Activated CD4-positive, alpha-beta T cell treated with anti-CD3 and anti-CD28 coated beads for 36 hours (primary cell): ENCODE data around the gene BATF. TPM values are rescaled to one million over a fixed set of nuclear protein-coding genes. Genes with fewer than 3 reads are reported as not detected.

Source experiments
- ATAC-seq: fragments of 200-7000 bp; cut with Tn5 transposase; one replicate; pipeline ENCODE4 v1.10.0; 2021; ENCODE audit warnings: mild to moderate bottlenecking, moderate library complexity
- CTCF ChIA-PET: fragments of 350-600 bp; sonication (Branson Sonifier 250); formaldehyde crosslinking; loops from one replicate; lab custom pipeline; 2021; ENCODE audit warnings: antibody characterized with exemption; lab: Charles Lee
- POLR2A ChIA-PET: fragments of 350-600 bp; sonication (Branson Sonifier 250); formaldehyde crosslinking; loops from one replicate; lab custom pipeline; 2021; ENCODE audit warnings: antibody characterized with exemption, inconsistent platforms; lab: Charles Lee
- DNase-seq: peaks from one replicate; pipeline ENCODE4 v3.0.0-alpha.2; 2020
- H3K27ac Mint-ChIP-seq: one replicate; pipeline ENCODE4 v1.8.0; 2021; ENCODE audit warnings: mixed read lengths
- H3K27me3 Mint-ChIP-seq: one replicate; pipeline ENCODE4 v1.8.0; 2021; ENCODE audit warnings: mixed read lengths
- H3K36me3 Mint-ChIP-seq: one replicate; pipeline ENCODE4 v1.8.0; 2021; ENCODE audit warnings: low read depth, mixed read lengths
- H3K4me1 Mint-ChIP-seq: one replicate; pipeline ENCODE4 v1.8.0; 2021; ENCODE audit warnings: mixed read lengths
- H3K4me3 Mint-ChIP-seq: one replicate; pipeline ENCODE4 v1.8.0; 2021; ENCODE audit warnings: mild to moderate bottlenecking, moderate library complexity, mixed read lengths
- H3K9me3 Mint-ChIP-seq: one replicate; pipeline ENCODE4 v1.8.0; 2021; ENCODE audit warnings: low read depth, mixed read lengths
- intact Hi-C, 2 experiments: fragments of 100-400 bp; cut with DNase I in 1 of 2; cut with micrococcal nuclease in 1 of 2; formaldehyde crosslinking; loops; one replicate each; pipeline versions ENCODE4 v1.14.2 to v1.15.1; 2022 to 2024; cut with DNase I, micrococcal nuclease
- total RNA-seq, 2 experiments: library from RNA; stranded (reverse); gene quantifications; one replicate each; pipeline ENCODE4 v1.2.3, GENCODE V29; 2021

Gene BATF
- total RNA-seq, 2 experiments from 2014 or later, result 165 to 187 TPM

DNA sequence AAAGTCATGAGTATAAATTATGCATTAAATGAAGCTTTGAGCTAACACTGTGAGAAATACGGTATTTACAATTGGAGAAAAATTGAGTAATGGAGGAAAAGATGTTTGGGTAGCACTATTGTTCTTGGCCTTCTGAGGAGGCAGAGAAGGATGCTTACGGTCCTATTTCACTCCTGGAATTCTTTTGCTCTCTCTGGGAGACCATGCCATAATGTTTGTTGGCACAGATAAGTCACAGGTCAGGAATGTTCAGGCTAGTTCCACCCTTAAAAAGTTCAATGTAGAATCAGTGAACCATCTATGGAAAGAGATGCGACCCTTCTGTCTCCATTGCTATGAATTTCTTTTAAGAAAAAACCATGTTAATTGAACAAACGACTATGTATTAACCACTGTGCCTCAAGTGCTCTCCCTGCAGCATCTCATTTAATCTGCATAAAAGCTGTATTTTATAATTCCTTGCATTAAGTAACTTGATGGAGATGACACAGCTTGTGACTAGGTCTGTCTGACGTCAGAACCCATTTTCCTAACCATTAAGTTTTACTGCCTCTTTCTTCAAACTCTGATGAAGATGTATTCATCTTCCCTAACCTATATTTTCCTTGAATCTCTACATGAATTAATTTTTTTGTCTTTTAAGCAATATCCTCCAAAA is 9.5 kb downstream of the BATF start:
- DNase-seq (no peak), ATAC-seq (no peak)
- Mint-ChIP-seq H3K27me3 (no peaks in the 10 kb centered on the region), H3K9me3 (peaks cover 6% of the 10 kb centered on the region), H3K4me3 (peak overlapping the region; percentile 30), H3K27ac (peak overlapping the region; percentile 77), H3K36me3 (peaks cover 82% of the 10 kb centered on the region), H3K4me1 (peaks cover 77% of the 10 kb centered on the region)
- POLR2A ChIA-PET, result interaction anchor here (0.7 to 1.1 kb wide), 2 partner anchors 11 to 17 kb away, joined by 3 to 4 read pairs; no protein-coding TSS in a partner anchor
- CTCF ChIA-PET, result interaction anchor here (0.6 to 1.8 kb wide), 6 partner anchors 8 to 122 kb away, joined by 3 to 8 read pairs (median 4); no protein-coding TSS in a partner anchor
- intact Hi-C loops, result no loop called here

DNA sequence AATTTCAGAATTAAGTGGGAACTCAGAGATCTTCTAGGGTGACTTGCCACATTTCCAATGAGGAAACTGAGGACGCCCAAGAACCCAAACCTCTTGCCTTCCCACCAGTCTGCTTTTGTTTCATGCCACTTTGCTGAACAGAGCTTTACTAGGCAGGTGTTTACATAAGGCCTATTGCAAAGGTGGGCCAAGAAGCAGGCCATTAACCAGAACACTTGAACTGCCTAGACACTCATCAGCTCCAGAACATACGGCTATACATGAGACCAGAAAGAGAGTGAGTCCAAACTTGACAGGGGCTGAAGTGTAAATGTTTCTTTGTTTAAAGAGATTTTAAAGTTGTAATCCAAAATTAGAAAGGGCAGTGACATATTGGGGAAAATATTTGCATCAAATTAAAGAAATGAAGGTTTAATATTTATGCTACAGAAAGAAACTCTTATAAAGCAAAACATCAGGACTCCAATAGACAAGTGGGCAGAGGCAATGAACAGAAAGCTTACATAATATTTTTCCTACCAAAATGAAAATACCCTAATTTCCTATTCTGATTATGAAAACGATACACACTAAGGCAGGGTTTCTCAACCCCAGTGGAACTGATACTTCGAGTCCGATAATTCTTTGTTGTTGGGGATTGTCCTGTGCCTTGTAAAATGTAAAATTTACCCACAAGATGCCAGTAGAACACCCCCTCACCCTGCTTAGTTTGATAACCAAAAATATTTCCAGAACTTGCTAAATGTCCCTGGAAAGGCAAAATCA is 11.7 kb downstream of the BATF start:
- ATAC-seq, result no peak
- Mint-ChIP-seq H3K27ac (peak overlapping the region; percentile 58), H3K9me3 (no peaks in the 10 kb centered on the region), H3K4me1 (peaks cover 75% of the 10 kb centered on the region), H3K4me3 (peak overlapping the region; percentile 2), H3K27me3 (no peaks in the 10 kb centered on the region), H3K36me3 (peaks cover 80% of the 10 kb centered on the region)
- intact Hi-C loops, result no loop called here
- DNase-seq, result no peak
- POLR2A ChIA-PET, result no interaction called here
- CTCF ChIA-PET, result interaction anchor here (0.7 to 2.4 kb wide), 5 partner anchors 9 to 46 kb away, joined by 3 to 11 read pairs (median 3); no protein-coding TSS in a partner anchor

DNA sequence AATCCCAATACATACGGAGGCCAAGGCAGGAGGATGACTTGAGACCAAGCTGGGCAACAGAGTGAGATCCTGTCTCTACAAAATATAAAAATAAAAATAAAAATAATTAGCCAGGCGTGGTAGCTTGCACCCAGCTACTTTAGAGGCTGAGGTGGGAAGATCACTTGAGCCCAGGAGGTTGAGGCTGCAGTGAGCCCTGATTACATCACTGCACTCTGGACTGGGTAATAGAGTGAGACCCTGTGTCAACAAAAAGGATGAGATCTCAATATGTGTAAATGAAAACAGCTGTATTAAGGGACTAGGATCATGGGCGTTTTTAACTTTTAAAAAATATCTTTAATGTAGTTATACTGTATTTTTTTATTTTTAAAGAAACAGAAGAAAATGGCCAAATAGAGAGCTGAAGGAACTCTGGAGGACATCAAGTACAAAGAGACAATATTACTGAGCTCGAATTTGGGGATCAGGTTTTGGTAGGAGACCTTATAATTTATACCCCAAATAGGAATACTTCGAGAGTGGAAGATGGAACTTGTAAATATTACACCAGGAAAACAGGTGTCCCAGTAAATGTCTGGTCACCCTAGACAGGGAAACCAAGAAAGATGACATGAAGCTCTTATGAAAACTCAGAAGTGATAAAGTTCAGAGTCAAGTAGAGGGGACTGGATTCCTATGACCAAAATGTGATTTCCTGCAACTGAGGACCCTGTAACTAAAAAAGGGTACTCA is 13.1 kb downstream of the BATF start:
- ChIA-PET POLR2A (interaction anchor here (0.5 to 0.6 kb wide), 2 partner anchors 9 to 10 kb away, joined by 3 read pairs; no protein-coding TSS in a partner anchor), CTCF (interaction anchor here (0.5 to 2.4 kb wide), 11 partner anchors 9 to 451 kb away, joined by 3 to 11 read pairs (median 5); no protein-coding TSS in a partner anchor)
- no peak overlapping the region for H3K4me3 Mint-ChIP-seq
- H3K9me3 Mint-ChIP-seq, result no peaks in the 10 kb centered on the region
- ATAC-seq (no peak), DNase-seq (no peak)
- intact Hi-C loops, result no loop called here
- peaks cover 80% of the 10 kb centered on the region for H3K4me1 Mint-ChIP-seq
- peak overlapping the region; percentile 81 for H3K27ac Mint-ChIP-seq
- H3K27me3 Mint-ChIP-seq, result no peaks in the 10 kb centered on the region
- peaks cover 79% of the 10 kb centered on the region for H3K36me3 Mint-ChIP-seq

DNA sequence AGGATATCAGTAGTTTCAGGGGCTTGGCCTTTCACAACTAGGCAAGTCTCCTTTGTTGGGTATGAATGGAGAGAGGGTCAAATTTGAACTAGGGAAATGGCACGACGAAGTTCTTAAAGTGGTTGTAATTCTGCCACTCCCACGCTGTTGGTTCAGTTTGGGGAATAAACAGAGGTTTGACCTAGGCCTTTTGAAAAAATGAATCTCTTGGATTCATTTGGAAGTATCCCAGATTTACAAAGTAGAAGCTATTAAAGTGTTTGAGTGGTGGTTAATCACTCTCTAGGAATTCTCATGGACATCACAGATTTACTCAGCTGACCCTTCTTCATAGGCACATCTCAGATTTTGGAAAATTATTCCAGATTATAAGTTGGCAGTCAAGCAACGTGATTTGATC is 14.8 kb downstream of the BATF start:
- ChIA-PET POLR2A (no interaction called here), CTCF (interaction anchor here (0.6 to 1.7 kb wide), 5 partner anchors 15 to 236 kb away, joined by 3 to 6 read pairs (median 3); partner anchors contain the start of gene BATF)
- H3K4me3 Mint-ChIP-seq, result no peak overlapping the region
- H3K4me1 Mint-ChIP-seq, result peaks cover 85% of the 10 kb centered on the region
- intact Hi-C loops, result no loop called here
- H3K27me3 Mint-ChIP-seq, result no peaks in the 10 kb centered on the region
- H3K9me3 Mint-ChIP-seq, result no peaks in the 10 kb centered on the region
- H3K27ac Mint-ChIP-seq, result peak overlapping the region; percentile 71
- H3K36me3 Mint-ChIP-seq, result peaks cover 82% of the 10 kb centered on the region
- ATAC-seq, result no peak
- DNase-seq, result no peak

DNA sequence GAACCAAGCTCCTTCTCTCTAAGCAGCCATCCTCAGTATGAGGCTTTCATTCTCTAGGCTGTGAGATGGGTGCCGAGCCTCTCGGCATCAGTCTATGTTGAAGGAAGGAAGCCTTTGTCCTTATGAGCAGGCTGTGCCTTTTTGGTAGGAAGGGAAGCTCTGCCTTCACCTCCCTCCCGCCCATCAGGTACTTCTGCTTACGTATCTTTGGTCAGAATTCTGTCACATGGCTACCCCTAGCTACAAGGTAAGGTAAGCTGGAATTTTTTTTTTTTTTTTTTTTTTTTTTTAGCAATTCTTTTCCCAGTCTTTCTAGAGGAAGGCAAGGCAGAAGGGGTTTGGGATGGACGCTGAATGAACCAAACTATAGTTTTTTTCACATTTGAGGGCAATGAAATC is 16.9 kb downstream of the BATF start:
- no peaks in the 10 kb centered on the region for H3K9me3 Mint-ChIP-seq
- peak overlapping the region; percentile 59 for H3K4me3 Mint-ChIP-seq
- peaks cover 67% of the 10 kb centered on the region for H3K36me3 Mint-ChIP-seq
- H3K27me3 Mint-ChIP-seq, result no peaks in the 10 kb centered on the region
- DNase-seq (no peak), ATAC-seq (no peak)
- peaks cover 84% of the 10 kb centered on the region for H3K4me1 Mint-ChIP-seq
- POLR2A ChIA-PET, result interaction anchor here (0.6 to 2.1 kb wide), 11 partner anchors 9 to 292 kb away, joined by 3 to 30 read pairs (median 7); partner anchors contain the start of gene BATF
- H3K27ac Mint-ChIP-seq, result peak overlapping the region; percentile 98
- CTCF ChIA-PET, result interaction anchor here (0.6 to 8.8 kb wide), 15 partner anchors 8 to 115 kb away, joined by 3 to 98 read pairs (median 8); partner anchors contain the start of genes BATF and FLVCR2
- intact Hi-C loops, result no loop called here

DNA sequence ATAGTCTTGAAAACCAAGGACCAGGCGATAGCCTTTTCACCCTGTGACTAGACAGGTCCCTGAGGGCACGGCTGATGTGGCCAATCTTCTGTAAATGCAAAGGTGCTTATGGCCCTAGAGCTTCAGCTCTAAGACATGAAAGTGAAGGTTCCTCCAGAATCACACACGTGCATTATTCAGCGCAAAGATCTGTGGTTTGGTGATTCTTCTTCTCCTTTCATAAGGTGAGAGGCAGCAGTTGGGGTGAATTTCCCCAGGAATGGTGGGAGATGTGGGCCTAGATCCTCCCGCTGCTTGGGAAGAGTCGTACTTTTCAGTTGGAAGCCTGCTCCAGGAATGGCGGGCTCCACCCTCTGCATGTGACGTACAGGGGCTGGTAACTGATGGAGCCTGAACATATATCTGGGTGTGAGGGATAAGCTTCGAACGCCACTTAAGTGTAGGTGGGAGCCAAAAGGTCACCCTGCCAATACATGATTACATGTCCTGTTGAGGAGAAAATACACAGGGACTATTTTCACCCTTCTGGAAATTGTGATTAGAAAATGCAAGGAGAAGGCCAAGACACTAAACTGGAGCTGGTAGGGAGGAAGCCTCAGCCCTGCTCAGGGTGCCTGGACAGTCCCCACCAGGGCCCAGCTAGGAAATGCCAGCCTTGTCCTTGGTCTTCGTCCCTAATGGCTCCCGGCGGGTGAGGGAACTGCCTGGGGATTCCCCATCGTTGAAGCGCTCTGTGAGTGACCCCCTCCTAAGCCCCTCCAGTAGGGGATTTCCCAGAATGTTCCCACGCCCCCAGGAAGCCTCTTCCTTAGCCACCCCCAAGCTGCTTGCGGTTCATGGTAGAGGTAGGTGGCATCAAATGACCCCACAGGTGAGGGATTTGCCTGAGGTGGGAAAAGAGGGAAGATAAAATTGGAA is 17.6 kb downstream of the BATF start:
- Mint-ChIP-seq H3K9me3 (no peaks in the 10 kb centered on the region), H3K27me3 (no peaks in the 10 kb centered on the region), H3K27ac (peak overlapping the region; percentile 98), H3K36me3 (peaks cover 66% of the 10 kb centered on the region), H3K4me1 (peaks cover 85% of the 10 kb centered on the region), H3K4me3 (peak overlapping the region; percentile 59)
- ChIA-PET POLR2A (interaction anchor here (0.6 to 2.1 kb wide), 11 partner anchors 10 to 292 kb away, joined by 3 to 30 read pairs (median 7); partner anchors contain the start of gene BATF), CTCF (interaction anchor here (0.6 to 8.8 kb wide), 17 partner anchors 8 to 232 kb away, joined by 3 to 98 read pairs (median 6); partner anchors contain the start of genes BATF and FLVCR2)
- intact Hi-C loops, result loop anchor here in 1 of 2 experiments (5.0 kb wide), 1 partner anchor 363 kb away; the partner anchor contains the start of gene TMED10
- DNase-seq (peak; percentile 72), ATAC-seq (peak; percentile 24)

DNA sequence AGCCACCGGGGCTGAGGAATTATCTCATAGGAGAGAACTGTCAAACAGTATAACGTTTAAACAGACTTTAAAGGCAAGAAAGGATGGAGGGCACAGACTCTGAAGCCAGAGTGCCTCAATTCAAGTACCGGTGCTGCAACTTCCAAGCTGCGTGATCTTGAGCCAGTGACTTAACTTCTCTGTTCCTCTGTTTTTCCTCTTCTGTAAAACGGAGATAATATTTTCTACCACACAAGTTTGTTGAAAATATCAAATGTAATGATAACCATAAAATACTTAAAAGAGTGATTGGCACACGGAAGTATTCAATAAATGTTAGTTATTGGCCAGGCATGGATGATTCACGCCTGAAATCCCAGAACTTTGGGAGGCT is 18.2 kb downstream of the BATF start:
- H3K4me1 Mint-ChIP-seq, result peaks cover 82% of the 10 kb centered on the region
- intact Hi-C loops, result loop anchor here in 1 of 2 experiments (5.0 kb wide), 1 partner anchor 363 kb away; the partner anchor contains the start of gene TMED10
- no peaks in the 10 kb centered on the region for H3K9me3 Mint-ChIP-seq
- ChIA-PET POLR2A (interaction anchor here (0.8 to 3.5 kb wide), 10 partner anchors 10 to 164 kb away, joined by 3 to 35 read pairs (median 8); partner anchors contain the start of gene BATF), CTCF (interaction anchor here (0.6 to 8.8 kb wide), 13 partner anchors 9 to 232 kb away, joined by 3 to 98 read pairs (median 4); partner anchors contain the start of genes BATF and FLVCR2)
- peak overlapping the region; percentile 98 for H3K27ac Mint-ChIP-seq
- H3K4me3 Mint-ChIP-seq, result peak overlapping the region; percentile 59
- H3K36me3 Mint-ChIP-seq, result peaks cover 64% of the 10 kb centered on the region
- H3K27me3 Mint-ChIP-seq, result no peaks in the 10 kb centered on the region
- DNase-seq (no peak), ATAC-seq (no peak)

DNA sequence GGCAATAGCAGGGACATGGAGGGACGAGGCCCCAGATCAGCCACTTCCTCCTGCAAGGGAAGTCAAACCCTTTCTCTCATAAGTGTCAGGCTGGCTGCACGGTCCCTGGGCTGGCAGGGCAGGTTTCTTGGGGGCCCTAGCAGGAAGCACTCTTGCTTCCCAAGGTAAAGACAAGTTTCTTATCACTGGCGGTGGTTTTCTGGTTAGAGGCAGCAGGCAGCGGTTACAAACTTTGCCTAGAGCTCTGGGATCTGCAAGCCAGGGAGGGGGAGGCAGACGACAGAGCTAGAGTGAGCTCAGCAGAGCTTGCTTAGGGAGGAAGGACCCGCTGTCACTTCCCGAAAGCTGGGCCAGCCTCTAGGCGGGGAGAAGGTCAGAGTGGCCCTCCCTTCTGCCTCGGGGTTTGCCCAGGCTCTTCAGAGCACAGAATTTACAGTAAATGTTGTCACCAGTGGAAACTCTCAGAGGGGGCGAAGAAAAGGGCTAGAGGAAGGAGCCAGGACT is 20.4 kb downstream of the BATF start:
- H3K36me3 Mint-ChIP-seq, result peaks cover 68% of the 10 kb centered on the region
- ChIA-PET POLR2A (interaction anchor here (0.6 to 3.5 kb wide), 11 partner anchors 11 to 204 kb away, joined by 3 to 35 read pairs (median 6); partner anchors contain the start of genes BATF, ERG28 and TTLL5), CTCF (interaction anchor here (0.6 to 8.8 kb wide), 20 partner anchors 9 to 1488 kb away, joined by 3 to 98 read pairs (median 4); partner anchors contain the start of genes BATF and FLVCR2)
- H3K27me3 Mint-ChIP-seq, result no peaks in the 10 kb centered on the region
- peak overlapping the region; percentile 98 for H3K27ac Mint-ChIP-seq
- H3K4me3 Mint-ChIP-seq, result peak overlapping the region; percentile 59
- peak; percentile 95 for DNase-seq
- no peaks in the 10 kb centered on the region for H3K9me3 Mint-ChIP-seq
- H3K4me1 Mint-ChIP-seq, result peaks cover 85% of the 10 kb centered on the region
- intact Hi-C loops, result loop anchor here (1.0 to 5.0 kb wide), 7 partner anchors 17 to 365 kb away; partner anchors contain the start of genes BATF (in 2 of the 2), TMED10 (in 1 of the 2) and TTLL5 (in 1 of the 2)
- peak; percentile 86 for ATAC-seq

DNA sequence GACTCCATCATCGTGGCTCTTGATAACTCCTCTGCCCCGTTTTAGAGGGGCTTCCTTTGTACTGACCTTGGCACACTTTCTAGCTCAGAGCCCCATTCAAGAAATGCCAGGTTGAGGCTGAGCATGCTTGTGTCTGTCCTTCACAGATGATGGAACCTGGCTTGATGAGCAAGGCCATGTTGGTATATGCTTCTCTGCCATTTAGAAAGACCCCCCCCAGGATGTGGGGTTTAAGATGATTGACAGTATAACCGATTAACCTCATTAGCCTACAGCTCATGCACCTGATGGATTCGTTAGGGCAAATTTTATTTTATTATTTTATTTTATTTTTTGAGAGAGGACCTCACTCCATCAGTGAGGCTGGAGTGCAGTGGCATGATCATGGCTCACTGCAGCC is 21.0 kb downstream of the BATF start:
- Mint-ChIP-seq H3K4me3 (peak overlapping the region; percentile 59), H3K27ac (peak overlapping the region; percentile 98), H3K9me3 (no peaks in the 10 kb centered on the region), H3K27me3 (no peaks in the 10 kb centered on the region), H3K4me1 (peaks cover 87% of the 10 kb centered on the region), H3K36me3 (peaks cover 69% of the 10 kb centered on the region)
- ChIA-PET POLR2A (interaction anchor here (0.5 to 3.5 kb wide), 11 partner anchors 12 to 204 kb away, joined by 3 to 35 read pairs (median 6); partner anchors contain the start of genes BATF, ERG28 and TTLL5), CTCF (interaction anchor here (0.7 to 8.8 kb wide), 15 partner anchors 9 to 293 kb away, joined by 3 to 98 read pairs (median 5); partner anchors contain the start of genes BATF and FLVCR2)
- DNase-seq, result no peak
- intact Hi-C loops, result loop anchor here in 1 of 2 experiments (1.0 to 5.0 kb wide), 4 partner anchors 16 to 366 kb away; partner anchors contain the start of genes TMED10 and TTLL5
- ATAC-seq, result peak; percentile 6
